H1 (cell line): Measurements from ENCODE around the gene LRIG2. TPM values are rescaled to one million over a fixed set of nuclear protein-coding genes. Genes with fewer than 3 reads are reported as not detected.

ENCODE experiments used
- CTCF ChIA-PET: fragments of 300-600 bp; sonication (Branson Sonifier 250); formaldehyde crosslinking; loops from one replicate; lab custom pipeline; 2021; ENCODE audit not compliant: partially characterized antibody; lab: Charles Lee
- POLR2A ChIA-PET: fragments of 300-600 bp; sonication (Branson Sonifier 250); formaldehyde crosslinking; loops from one replicate; lab custom pipeline; 2021; ENCODE audit warnings: inconsistent platforms; ENCODE audit not compliant: partially characterized antibody; lab: Charles Lee
- DNase-seq, 2 experiments: peaks; one replicate each; pipeline versions ENCODE4 v3.0.0 to v3.0.0-alpha.2; 2010 to 2022; ENCODE audit warnings: low spot score in 2 of 2, low read depth in 1 of 2, mixed read lengths in 1 of 2
- FAIRE-seq: peaks from 2 replicates; lab custom pipeline; 2011; peaks lifted over from hg19 to GRCh38; lab: Jason Lieb, UNC
- H2AFZ ChIP-seq: 2 replicates; pipeline ENCODE4 v1.8.1; 2012; ENCODE audit warnings: low read length, inconsistent platforms
- H2AK5ac ChIP-seq: 2 replicates; pipeline ENCODE4 v1.6.1; 2013; ENCODE audit warnings: low read depth, low read length
- H2BK120ac ChIP-seq: replicated peaks from 2 replicates; pipeline ENCODE3; 2013; ENCODE audit warnings: low read depth, low read length, inconsistent platforms
- H2BK12ac ChIP-seq: 2 replicates; pipeline ENCODE4 v1.6.1; 2013; ENCODE audit warnings: low read depth, low read length
- H2BK15ac ChIP-seq: 2 replicates; pipeline ENCODE4 v1.6.1; 2013; ENCODE audit warnings: low read length
- H2BK20ac ChIP-seq: 2 replicates; pipeline ENCODE4 v1.6.1; 2013; ENCODE audit warnings: low read length
- H2BK5ac ChIP-seq: 2 replicates; pipeline ENCODE4 v1.6.1; 2013; ENCODE audit warnings: low read depth, low read length
- H3K14ac ChIP-seq: 2 replicates; pipeline ENCODE4 v1.6.1; 2013; ENCODE audit warnings: inconsistent platforms; ENCODE audit not compliant: insufficient read length
- H3K18ac ChIP-seq: 2 replicates; pipeline ENCODE4 v1.6.1; 2013; ENCODE audit warnings: low read length; ENCODE audit errors: extremely low read depth
- H3K23ac ChIP-seq: 2 replicates; pipeline ENCODE4 v1.6.1; 2013; ENCODE audit warnings: inconsistent platforms; ENCODE audit not compliant: insufficient read length
- H3K23me2 ChIP-seq: 2 replicates; pipeline ENCODE4 v1.6.1; 2013; ENCODE audit warnings: low read depth, low read length
- H3K27ac ChIP-seq: 2 replicates; pipeline ENCODE4 v1.6.1; 2011; ENCODE audit warnings: low read depth, low read length, inconsistent platforms
- H3K27me3 ChIP-seq, 4 experiments: replicated peaks in 1 of 4; 1 replicate in 1 of 4; 2 replicates in 3 of 4; pipeline versions ENCODE4 v1.6.1 to v1.8.1; 2011 to 2013; ENCODE audit warnings: low read length in 3 of 4, mild to moderate bottlenecking in 3 of 4, inconsistent platforms in 2 of 4, mixed read lengths in 2 of 4, moderate library complexity in 1 of 4; ENCODE audit not compliant: control insufficient read depth in 3 of 4, insufficient read depth in 3 of 4; ENCODE audit errors: extremely low read depth in 1 of 4
- H3K36me3 ChIP-seq, 4 experiments: 2 replicates each; pipeline versions ENCODE4 v1.6.1 to v1.8.1; 2011 to 2013; ENCODE audit warnings: mild to moderate bottlenecking in 4 of 4, low read length in 3 of 4, moderate library complexity in 2 of 4, control low read depth in 1 of 4, inconsistent platforms in 1 of 4; ENCODE audit not compliant: insufficient read depth in 4 of 4, control insufficient read depth in 2 of 4
- H3K4ac ChIP-seq: replicated peaks from 2 replicates; pipeline ENCODE3; 2013; ENCODE audit warnings: low read length, low read depth, mixed read lengths, inconsistent platforms; ENCODE audit not compliant: insufficient read length
- H3K4me1 ChIP-seq, 4 experiments: replicated peaks in 1 of 4; 1 replicate in 1 of 4; 2 replicates in 3 of 4; pipeline versions ENCODE4 v1.6.1 to v1.8.1; 2011 to 2013; ENCODE audit warnings: low read length in 3 of 4, inconsistent platforms in 2 of 4, mixed read lengths in 1 of 4; ENCODE audit not compliant: insufficient read depth in 4 of 4, control insufficient read depth in 3 of 4
- H3K4me2 ChIP-seq, 2 experiments: 2 replicates each; pipeline versions ENCODE4 v1.6.1 to v1.8.1; 2011 to 2013; ENCODE audit warnings: low read depth in 2 of 2, low read length in 2 of 2, control low read depth in 1 of 2, inconsistent platforms in 1 of 2, mild to moderate bottlenecking in 1 of 2; ENCODE audit not compliant: insufficient read depth in 1 of 2
- H3K4me3 ChIP-seq, 4 experiments: fragments of 200-600, 300-600 bp in 1 of 4; sonication (generic), shearing (Covaris generic), sonication (Bioruptor Twin) in 1 of 4; 2 replicates each; pipeline versions ENCODE4 v1.5.1 to v1.8.1; 2011 to 2016; ENCODE audit warnings: low read length in 4 of 4, low read depth in 3 of 4, control low read depth in 2 of 4, inconsistent platforms in 2 of 4, mild to moderate bottlenecking in 2 of 4, mixed read lengths in 1 of 4, moderate library complexity in 1 of 4; ENCODE audit not compliant: insufficient read depth in 2 of 4; ENCODE audit errors: extremely low read depth in 1 of 4
- H3K56ac ChIP-seq: replicated peaks from 2 replicates; pipeline ENCODE3; 2013; ENCODE audit warnings: low read depth, mild to moderate bottlenecking, mixed read lengths, low read length, inconsistent platforms; ENCODE audit not compliant: insufficient read length
- H3K79me1 ChIP-seq: 2 replicates; pipeline ENCODE4 v1.6.1; 2013; ENCODE audit warnings: low read depth, low read length, control low read depth
- H3K79me2 ChIP-seq, 2 experiments: 2 replicates each; pipeline versions ENCODE4 v1.6.1 to v1.8.1; 2012 to 2013; ENCODE audit warnings: low read length in 2 of 2, mild to moderate bottlenecking in 2 of 2, inconsistent platforms in 1 of 2; ENCODE audit not compliant: insufficient read depth in 2 of 2, control insufficient read depth in 1 of 2
- H3K9ac ChIP-seq, 4 experiments: replicated peaks in 1 of 4; 1 replicate in 1 of 4; 2 replicates in 3 of 4; pipeline versions ENCODE4 v1.6.1 to v1.8.1; 2011 to 2013; ENCODE audit warnings: low read depth in 3 of 4, low read length in 3 of 4, control low read depth in 2 of 4, mild to moderate bottlenecking in 2 of 4, moderate library complexity in 2 of 4, inconsistent platforms in 1 of 4; ENCODE audit errors: extremely low read depth in 1 of 4
- H3K9me3 ChIP-seq, 2 experiments: 2 replicates each; pipeline versions ENCODE4 v1.6.1 to v1.8.1; 2012 to 2013; ENCODE audit warnings: mild to moderate bottlenecking in 2 of 2, moderate library complexity in 2 of 2, control low read depth in 1 of 2, inconsistent platforms in 1 of 2, low read depth in 1 of 2, low read length in 1 of 2, mixed read lengths in 1 of 2; ENCODE audit not compliant: insufficient read depth in 2 of 2
- H4K20me1 ChIP-seq, 2 experiments: replicated peaks in 1 of 2; 2 replicates each; pipeline versions ENCODE3 to v1.8.1; 2011 to 2013; ENCODE audit warnings: inconsistent platforms in 2 of 2, low read length in 2 of 2, mild to moderate bottlenecking in 1 of 2; ENCODE audit not compliant: insufficient read depth in 2 of 2, control insufficient read depth in 1 of 2
- H4K5ac ChIP-seq: 2 replicates; pipeline ENCODE4 v1.6.1; 2013; ENCODE audit warnings: low read length, low read depth, mixed read lengths, inconsistent platforms; ENCODE audit not compliant: insufficient read length
- H4K8ac ChIP-seq: 2 replicates; pipeline ENCODE4 v1.8.0; 2013; ENCODE audit warnings: mild to moderate bottlenecking, moderate library complexity, low read length, inconsistent platforms; ENCODE audit not compliant: insufficient read depth; ENCODE audit errors: extremely low read depth
- H4K91ac ChIP-seq: replicated peaks from 2 replicates; pipeline ENCODE3; 2013; ENCODE audit warnings: low read length, mixed read lengths, inconsistent platforms; ENCODE audit not compliant: insufficient read length
- HDAC2 ChIP-seq, 2 experiments: fragments of 300-600 bp in 1 of 2; sonication (generic) in 1 of 2; IDR thresholded peaks; 2 replicates each; pipeline ENCODE4 v1.6.1; 2011 to 2012; ENCODE audit warnings: low read depth in 2 of 2, low read length in 2 of 2, mild to moderate bottlenecking in 2 of 2, moderate library complexity in 2 of 2, borderline replicate concordance in 1 of 2, inconsistent platforms in 1 of 2
- TEAD4 ChIP-seq: IDR thresholded peaks from 2 replicates; pipeline ENCODE4 v1.6.1; 2012; ENCODE audit warnings: low read depth, low read length, inconsistent platforms, mixed read lengths
- WGBS, 2 experiments: shearing (Covaris generic) in 1 of 2; methylation state at CpG; one replicate each; pipeline versions ENCODE4 v1.1.6 to v1.1.7; 2013 to 2015; ENCODE audit warnings: low lambda C conversion rate in 2 of 2, mixed read lengths in 2 of 2, inconsistent platforms in 1 of 2, low coverage in 1 of 2, missing lambda C conversion rate in 1 of 2; ENCODE audit not compliant: insufficient replicate concordance in 2 of 2, insufficient coverage in 1 of 2, insufficient read length in 1 of 2; ENCODE audit errors: extremely low coverage in 1 of 2, missing lambda C conversion rate in 1 of 2; 5-methylcytosine and 5-hydroxymethylcytosine counted together
- polyA plus RNA-seq, 7 experiments: library from polyadenylated mRNA; depleted of rRNA in 3 of 7; stranded (reverse) in 5 of 7; unstranded in 2 of 7; fragments of >200 nt in 5 of 7; fragments of 200-250 nt in 2 of 7; gene quantifications; 1 replicate in 5 of 7; 2 replicates in 1 of 7; 4 replicates in 1 of 7; pipeline versions ENCODE4 v1.2.1 to v1.2.3, GENCODE V29; 2011 to 2013; ENCODE audit warnings: missing spikeins in 2 of 7, mixed read lengths in 2 of 7
- total RNA-seq: library from RNA; stranded (reverse); fragmentation: NEBNext Ultra II Directional; extraction: Animal tissue kit (Norgen Biotek cat#: 25700); gene quantifications from 2 replicates; pipeline ENCODE4 v1.2.1, GENCODE V29; 2021

Gene LRIG2
- total and polyA plus RNA-seq, 2 of the 8 experiments (the other 6 are each of a cell fraction or from before 2014, with no cell fraction given), result 16.2 to 20.9 TPM

DNA sequence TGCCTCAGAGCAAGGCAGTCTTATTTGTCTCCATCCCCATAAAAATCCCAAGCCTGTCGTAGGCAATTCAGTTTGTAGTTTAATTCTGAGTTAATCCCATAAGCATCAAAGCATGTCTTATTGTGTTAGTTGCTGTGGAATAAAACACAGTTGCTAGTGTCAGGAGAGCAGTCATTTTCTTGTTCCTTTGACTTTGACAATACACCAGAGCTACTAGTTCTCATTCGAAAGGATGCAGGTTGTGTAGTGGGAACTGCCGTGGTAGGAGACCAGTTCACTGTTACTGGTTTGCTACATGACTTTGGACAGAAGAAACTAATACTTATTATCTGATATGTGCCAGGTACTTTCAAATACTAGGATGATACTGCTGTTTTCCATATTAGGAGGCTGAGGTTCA lies 23.5 kb downstream of the LRIG2 start:
- no peaks in the 10 kb centered on the region for H3K23me2 ChIP-seq
- peaks cover 0 to 10% of the 10 kb centered on the region in 2 experiments; a peak in 2 of 4 replicates for H3K79me2 ChIP-seq
- H3K36me3 ChIP-seq, result peaks cover 16 to 90% (median 69%) of the 10 kb centered on the region in 4 experiments
- TF ChIP-seq TEAD4, result no peak
- no peak for TF ChIP-seq HDAC2 (IDR thresholded peaks at IDR 0.05; ENCODE audit: borderline replicate concordance in 1 of 2, low read depth in 2 of 2, low read length in 2 of 2)
- H3K56ac ChIP-seq, result no peak overlapping the region
- H3K4me1 ChIP-seq, result no peaks in the 10 kb centered on the region
- no peak overlapping the region for H2BK120ac ChIP-seq
- no peak overlapping the region for H2AK5ac ChIP-seq
- H3K79me1 ChIP-seq, result no peaks in the 10 kb centered on the region
- H2BK12ac ChIP-seq, result no peak overlapping the region
- no peak overlapping the region for H3K23ac ChIP-seq
- peaks cover 0 to 2% (median 0%) of the 10 kb centered on the region in 4 experiments; a peak in 1 of 7 replicates for H3K27me3 ChIP-seq
- H3K27ac ChIP-seq, result no peak overlapping the region
- peaks cover 0 to 3% of the 10 kb centered on the region in 2 experiments for H4K20me1 ChIP-seq
- no peak overlapping the region for H3K4me2 ChIP-seq
- ChIA-PET CTCF (interaction anchor here (1.6 kb wide), 2 partner anchors 23 to 381 kb away, joined by 4 to 9 read pairs; partner anchors contain the start of genes LRIG2 and PPM1J), POLR2A (interaction anchor here (0.9 to 2.3 kb wide), 2 partner anchors 10 to 26 kb away, joined by 3 to 12 read pairs; no protein-coding TSS in a partner anchor)
- H2BK5ac ChIP-seq, result no peak overlapping the region
- H2AFZ ChIP-seq, result no peak overlapping the region
- H3K4ac ChIP-seq, result no peak overlapping the region
- FAIRE-seq, result no peak
- H4K91ac ChIP-seq, result no peak overlapping the region
- no peak overlapping the region for H3K14ac ChIP-seq
- H3K9me3 ChIP-seq, result no peaks in the 10 kb centered on the region
- H3K9ac ChIP-seq, result no peak overlapping the region
- H4K5ac ChIP-seq, result no peak overlapping the region
- no peak overlapping the region for H3K4me3 ChIP-seq
- 91% methylated on average over 3 of the region's 3 CpGs; no CpG with 5 or more reads in 1 of the 2 experiments for WGBS, 2 experiments
- no peak overlapping the region for H2BK15ac ChIP-seq
- no peak overlapping the region for H3K18ac ChIP-seq
- H2BK20ac ChIP-seq, result no peak overlapping the region
- H4K8ac ChIP-seq, result no peak overlapping the region
- no peak for DNase-seq
